Activated T-helper 9 cell treated with anti-CD3 and anti-CD28 coated beads, Interleukin-2, amount 50 U/mL, for 16 hours (primary cell): ENCODE data around the gene MAP4.
"Not testable (repeated sequence)": the region's sequence is repeated elsewhere in the genome, so short reads cannot be mapped to it uniquely, and the experiment has no call there.

Experiments
- DNase-seq: peaks from one replicate; pipeline ENCODE4 v3.0.0-alpha.2; 2020; ENCODE audit warnings: low read depth

Gene MAP4

DNA sequence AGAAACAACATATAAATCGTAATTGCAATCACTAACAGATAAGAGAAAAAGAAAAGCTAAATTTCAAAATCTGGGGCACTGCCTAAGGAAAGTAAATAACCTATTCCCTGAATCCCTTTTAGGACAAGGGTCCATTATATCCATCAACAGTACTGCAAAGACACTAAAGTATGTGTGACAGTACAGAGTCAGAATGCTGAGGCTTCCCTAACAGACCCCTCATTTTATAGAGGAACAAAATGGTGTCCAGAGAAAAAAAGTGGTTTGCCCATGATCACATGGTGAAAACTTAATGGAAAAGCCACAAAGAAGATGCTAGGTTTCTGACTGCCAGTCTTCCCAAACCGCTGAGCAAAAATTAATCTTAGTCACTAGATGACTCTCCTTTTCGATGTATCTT is 119.5 kb downstream of the MAP4 start:
- DNase-seq, result no peak

DNA sequence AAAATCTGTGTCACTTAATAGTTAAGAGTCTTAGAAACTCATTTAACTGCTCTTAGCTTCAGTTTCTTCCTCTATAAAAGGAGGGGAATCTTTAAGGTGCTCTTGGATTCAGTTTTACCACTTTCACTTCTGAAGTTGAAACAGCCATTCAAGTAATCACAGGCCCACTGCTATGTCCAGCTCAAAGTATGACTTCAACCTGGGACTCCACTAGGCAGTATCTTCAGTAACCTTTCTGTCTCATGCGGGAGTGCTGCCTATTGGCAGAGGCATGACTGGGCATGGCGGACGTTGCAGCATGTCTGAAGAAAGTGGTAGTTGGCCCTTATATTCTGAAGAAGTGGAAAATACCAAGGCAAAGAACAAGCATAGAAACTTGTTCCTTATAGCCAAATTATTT is 121.0 kb downstream of the MAP4 start:
- no peak for DNase-seq

GRCh38 chr3:47892286-47893040 is 123.8 kb downstream of the MAP4 start:
- DNase-seq, result no peak

DNA sequence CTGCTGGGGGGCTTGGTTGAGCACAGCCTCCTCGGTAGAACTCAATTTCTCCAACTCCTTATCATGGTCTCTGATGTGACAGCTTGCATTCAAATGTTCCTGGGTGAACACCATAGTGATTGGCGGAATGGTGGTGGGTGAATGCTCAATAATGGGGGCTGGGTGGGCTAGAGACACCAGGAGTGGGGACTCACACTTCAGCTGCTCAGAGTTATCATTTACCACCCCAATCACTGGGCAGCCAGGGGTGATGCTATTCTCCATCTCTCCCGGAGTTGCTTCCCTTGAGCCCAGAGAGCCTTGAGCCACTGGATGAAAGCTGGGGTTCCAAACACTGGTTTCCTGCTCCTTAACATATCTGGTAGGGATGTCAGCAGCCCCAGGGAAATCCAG is 124.6 kb downstream of the MAP4 start:
- DNase-seq, result no peak

GRCh38 chr3:47890828-47891612 is 125.2 kb downstream of the MAP4 start:
- no peak for DNase-seq

- no peak for DNase-seq
Observed at GRCh38 chr3:47890126-47890827, 125.9 kb downstream of the MAP4 start.

GRCh38 chr3:47888986-47889757 is 127.0 kb downstream of the MAP4 start:
- no peak for DNase-seq

DNA sequence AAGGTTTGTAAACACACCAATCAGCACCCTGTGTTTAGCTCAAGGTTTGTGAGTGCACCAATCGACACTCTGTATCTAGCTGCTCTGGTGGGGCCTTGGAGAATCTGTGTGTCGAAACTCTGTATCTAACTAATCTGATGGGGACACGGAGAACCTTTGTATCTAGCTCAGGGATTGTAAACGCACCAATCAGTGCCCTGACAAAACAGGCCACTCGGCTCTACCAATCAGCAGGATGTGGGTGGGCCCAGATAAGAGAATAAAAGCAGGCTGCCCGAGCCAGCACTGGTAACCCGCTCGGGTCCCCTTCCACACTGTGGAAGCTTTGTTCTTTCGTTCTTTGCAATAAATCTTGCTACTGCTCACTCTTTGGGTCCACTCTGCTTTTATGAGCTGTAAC is 128.2 kb downstream of the MAP4 start:
- not testable (repeated sequence) for DNase-seq

DNA sequence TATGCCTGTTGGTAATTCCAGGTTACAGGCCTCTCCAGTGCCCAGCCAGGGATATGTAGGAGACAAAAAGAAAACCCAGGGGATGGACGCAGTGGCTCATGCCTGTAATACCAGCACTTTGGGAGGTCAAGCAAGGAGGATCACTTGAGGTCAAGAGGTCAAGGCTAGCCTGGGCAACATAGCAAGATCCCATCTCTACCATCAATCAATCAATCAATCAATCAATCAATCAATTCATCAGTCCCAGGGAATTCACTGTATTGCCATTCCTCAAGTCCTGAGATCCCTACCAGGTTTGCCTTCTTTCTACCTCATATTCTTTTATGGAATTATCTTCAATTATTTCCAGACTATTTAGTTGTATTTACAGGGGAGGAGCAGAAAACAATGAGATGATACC is 131.0 kb downstream of the MAP4 start:
- DNase-seq, result no peak

DNA sequence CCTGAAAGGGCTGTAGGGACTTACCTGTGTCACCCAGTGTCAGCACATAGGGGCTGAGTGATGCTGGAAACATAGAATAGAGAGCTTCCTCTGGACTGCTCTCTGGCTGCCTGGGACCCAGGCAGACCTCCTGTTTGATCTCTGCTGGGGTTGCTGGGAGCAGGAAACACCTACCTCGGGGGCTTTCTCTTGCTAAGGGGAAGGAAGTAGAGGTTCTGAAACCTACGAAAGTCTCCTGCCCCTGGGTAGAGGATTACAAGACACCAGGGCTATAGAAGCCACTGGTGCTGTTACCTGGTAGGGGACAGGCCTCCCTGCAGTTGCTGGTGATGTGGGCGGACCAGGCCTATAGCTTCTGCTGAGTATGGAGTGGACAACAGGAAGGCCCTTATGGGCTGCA is 131.6 kb downstream of the MAP4 start:
- no peak for DNase-seq

DNA sequence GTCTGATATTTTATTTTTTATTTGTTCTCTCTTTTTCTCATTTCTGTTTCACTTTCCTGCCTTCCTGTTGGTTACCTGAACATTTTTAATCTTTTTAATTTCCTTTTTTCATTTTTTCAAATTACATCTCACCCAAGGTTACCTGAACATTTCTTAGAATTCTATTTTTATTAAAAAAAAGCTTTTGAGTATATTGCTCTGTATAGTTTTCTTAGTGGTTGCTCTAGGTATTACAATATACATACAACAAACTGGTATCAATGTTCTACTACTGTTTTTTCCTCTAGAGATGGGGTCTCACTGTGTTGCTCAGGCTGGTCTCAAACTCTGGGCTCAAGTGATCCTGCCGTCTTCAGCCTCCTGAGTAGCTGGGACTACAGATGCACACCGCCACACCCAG is 133.9 kb downstream of the MAP4 start:
- no peak for DNase-seq

GRCh38 chr3:47877719-47878118 is 138.5 kb downstream of the MAP4 start:
- DNase-seq, result no peak

DNA sequence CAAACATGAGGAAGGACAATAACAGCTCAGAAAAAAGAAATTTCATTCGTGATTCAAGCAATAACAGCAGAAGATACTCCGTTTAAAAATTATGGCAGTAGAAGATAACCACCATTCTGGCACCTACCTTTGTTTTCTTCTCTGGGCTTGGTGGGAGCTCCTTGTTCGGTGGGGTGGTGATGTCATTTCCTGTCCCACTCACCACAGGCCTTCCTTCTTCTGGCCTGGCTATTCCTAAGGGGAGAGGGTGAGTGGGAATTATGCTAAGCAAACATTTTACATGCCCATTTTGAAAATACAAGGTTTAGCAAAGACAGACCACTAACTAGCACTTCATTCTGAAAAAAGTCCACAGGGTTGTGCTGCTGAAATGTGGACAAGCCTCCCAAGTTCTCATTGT is 138.9 kb downstream of the MAP4 start:
- DNase-seq, result no peak

GRCh38 chr3:47874913-47875312 is 141.3 kb downstream of the MAP4 start:
- DNase-seq, result no peak

GRCh38 chr3:47874438-47874837 is 141.8 kb downstream of the MAP4 start:
- no peak for DNase-seq

DNA sequence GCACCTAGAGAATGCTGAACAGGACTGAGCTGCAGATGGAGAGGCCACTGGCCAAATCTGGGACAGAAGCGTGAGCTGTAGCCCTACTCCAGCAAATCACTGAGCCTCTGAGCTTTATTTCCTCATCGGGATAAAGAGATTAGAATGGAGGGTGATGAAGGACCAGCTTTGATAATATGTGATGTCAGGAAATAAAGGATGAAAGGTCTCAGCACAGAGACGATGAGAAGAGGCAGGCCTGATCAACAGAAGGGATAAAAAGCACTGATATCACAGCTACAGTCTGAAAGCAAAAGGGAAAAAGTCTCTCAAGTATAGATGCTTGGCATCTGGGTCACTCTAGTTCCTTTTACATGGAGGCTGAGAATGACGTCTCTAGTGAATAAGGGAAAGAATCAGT is 143.3 kb downstream of the MAP4 start:
- DNase-seq, result no peak

- no peak for DNase-seq
Observed at GRCh38 chr3:47871389-47871788, 144.8 kb downstream of the MAP4 start.

- no peak for DNase-seq
Observed at GRCh38 chr3:47870702-47871260, 145.4 kb downstream of the MAP4 start.

DNA sequence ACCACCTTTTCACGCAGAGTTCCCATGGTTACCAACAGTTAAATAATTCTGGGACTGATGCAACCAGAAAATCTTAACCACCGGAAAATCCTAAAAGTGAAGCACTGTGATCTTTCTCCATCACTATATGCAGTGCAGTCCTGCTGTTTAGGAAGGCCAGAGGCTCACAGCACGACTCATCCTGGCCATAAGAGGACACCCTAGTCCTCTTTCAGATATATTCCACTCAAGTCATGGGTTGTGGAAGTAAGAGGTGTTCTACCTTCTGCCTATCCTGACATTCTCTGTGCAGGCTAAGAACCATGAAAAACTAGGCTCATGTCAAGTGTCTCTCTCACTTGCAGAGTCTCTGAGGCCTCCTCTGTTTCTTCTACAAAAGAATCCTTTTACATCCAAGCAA is 146.1 kb downstream of the MAP4 start:
- DNase-seq, result no peak

- DNase-seq, result no peak
Observed at GRCh38 chr3:47868306-47868705, 147.9 kb downstream of the MAP4 start.

DNA sequence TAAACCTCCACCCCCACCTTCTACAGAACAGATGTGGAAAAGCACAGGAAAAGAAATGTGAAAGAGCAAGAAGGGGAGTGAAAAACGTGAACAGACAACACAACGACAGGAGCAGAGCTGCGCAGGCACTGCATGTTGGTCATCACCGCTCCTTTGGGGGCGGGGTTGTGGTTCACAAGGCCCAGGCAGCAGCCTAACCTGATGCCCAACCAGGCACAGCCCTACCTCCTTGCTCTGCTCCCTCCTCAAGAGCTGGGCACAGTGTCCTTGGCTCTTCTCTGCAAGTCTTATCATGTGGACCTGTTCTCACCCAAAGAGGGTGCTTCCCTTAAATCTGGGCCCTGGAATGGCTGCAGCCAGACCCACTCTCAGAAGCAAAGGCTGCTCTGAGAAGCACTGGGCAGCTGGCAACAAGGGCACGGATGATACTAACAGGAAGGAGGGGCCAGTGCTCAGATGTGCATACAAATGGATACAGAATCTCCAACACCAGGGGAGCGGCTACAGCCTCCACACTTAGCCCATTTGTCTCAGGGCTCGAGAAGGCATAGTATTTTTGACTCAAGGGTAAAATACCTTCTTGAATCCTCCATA is 148.7 kb downstream of the MAP4 start:
- DNase-seq, result no peak

- no peak for DNase-seq
Observed at GRCh38 chr3:47865192-47865591, 151.0 kb downstream of the MAP4 start.
